Activated T-cell treated with anti-CD3 and anti-CD28 coated beads for 48 hours (primary cell): Measurements from ENCODE around the gene KLHL3.

ENCODE experiments used
- DNase-seq: peaks from one replicate; pipeline ENCODE4 v3.0.0-alpha.2; 2020; ENCODE audit warnings: low read depth

Gene KLHL3

DNA sequence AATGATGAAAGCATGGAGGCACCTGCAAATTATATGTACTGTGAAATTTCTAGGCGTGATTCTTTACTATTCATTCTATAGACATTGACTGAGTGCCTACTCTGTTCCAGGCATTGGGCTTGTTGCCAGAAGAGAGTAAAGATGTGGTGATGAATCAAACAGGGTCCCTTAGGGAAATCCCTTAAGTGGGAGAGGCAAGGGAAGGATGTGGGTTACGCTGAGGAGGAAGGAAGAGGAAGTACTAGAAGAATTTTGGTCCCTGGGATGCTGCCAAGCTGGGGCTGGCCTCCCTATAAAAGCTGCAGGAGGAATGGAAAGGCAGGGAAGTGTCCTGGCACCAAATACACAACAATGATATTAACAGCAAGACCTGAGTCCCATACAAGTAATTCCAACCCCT, 160.0 kb downstream of the KLHL3 start:
- DNase-seq: no peak

DNA sequence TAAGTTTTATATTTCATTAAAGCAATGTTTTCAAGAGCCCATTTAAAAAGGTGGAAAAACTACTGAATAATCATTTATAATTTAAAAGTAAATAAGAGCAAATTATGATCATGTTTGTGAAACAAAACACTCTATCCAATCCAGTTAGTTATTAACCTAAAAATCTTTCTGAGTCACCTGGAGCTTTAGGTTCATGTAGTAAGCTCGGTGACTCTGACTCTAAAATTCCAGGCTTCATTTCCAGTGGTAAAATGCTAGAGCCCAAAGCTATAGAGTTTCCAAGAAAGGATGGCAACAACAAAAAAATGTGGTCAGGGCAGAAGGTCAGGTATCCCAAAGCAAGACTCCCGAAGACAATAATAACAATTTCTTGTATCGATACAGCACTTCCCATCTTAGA, 160.7 kb downstream of the KLHL3 start:
- DNase-seq: no peak

DNA sequence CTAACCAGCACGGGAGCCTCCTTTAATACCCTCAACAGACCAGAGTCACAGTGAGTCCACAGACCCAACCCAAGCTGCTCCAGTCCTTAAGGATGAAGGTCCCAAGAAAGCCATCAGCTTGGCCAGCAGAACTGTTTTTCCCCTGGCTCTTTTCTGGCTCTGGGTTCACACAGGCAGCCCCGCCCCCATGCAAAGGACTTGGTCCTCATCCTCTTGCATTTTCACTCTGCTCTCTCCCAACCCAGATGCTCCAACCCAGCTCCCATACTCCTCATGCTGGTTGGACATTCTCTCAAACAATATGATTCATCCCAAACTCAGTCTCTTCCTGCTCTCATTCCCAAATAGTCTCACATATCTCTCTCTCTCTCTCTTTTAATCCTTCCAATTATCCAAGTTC, 162.5 kb downstream of the KLHL3 start:
- no peak for DNase-seq

GRCh38 chr5:137572042-137572695, 163.7 kb downstream of the KLHL3 start:
- no peak for DNase-seq

GRCh38 chr5:137570070-137570469, 165.8 kb downstream of the KLHL3 start:
- no peak for DNase-seq
